ENCODE results near the gene IRS1.
"Not testable (repeated sequence)": the region's sequence is repeated elsewhere in the genome, so short reads cannot be mapped to it uniquely, and the experiment has no call there.

The IRS1 gene

GRCh38 chr2:226845386-226846116 lies 45.9 kb upstream of the IRS1 start:
- no peaks in the 10 kb centered on the region for H3K27me3 ChIP-seq (ENCODE audit: control insufficient read depth, insufficient read depth, low read length)
- no peak for TF ChIP-seq CTCF (IDR thresholded peaks at IDR 0.05)
- H3K4me3 ChIP-seq (ENCODE audit: low read depth, low read length), result no peak overlapping the region
- H2AFZ ChIP-seq, result no peak overlapping the region
- H3K4me1 ChIP-seq, result no peaks in the 10 kb centered on the region
- H3K36me3 ChIP-seq (ENCODE audit: control insufficient read depth, insufficient read depth, low read length), result no peaks in the 10 kb centered on the region
- H3K9ac ChIP-seq, result no peak overlapping the region
- no peaks in the 10 kb centered on the region for H3K9me3 ChIP-seq (ENCODE audit: control insufficient read depth, low read length)
- peaks cover 16% of the 10 kb centered on the region for H3K79me2 ChIP-seq
- H3K27ac ChIP-seq, result no peak overlapping the region
- no peak overlapping the region for H3K4me2 ChIP-seq (ENCODE audit: low read length)

GRCh38 chr2:226843001-226843400 lies 43.4 kb upstream of the IRS1 start:
- H3K79me2 ChIP-seq, result peaks cover 16% of the 10 kb centered on the region
- H2AFZ ChIP-seq; H3K4me2 ChIP-seq (ENCODE audit: low read length); H3K36me3 ChIP-seq (ENCODE audit: control insufficient read depth, insufficient read depth, low read length); H3K27me3 ChIP-seq (ENCODE audit: control insufficient read depth, insufficient read depth, low read length); H3K27ac ChIP-seq; H3K4me1 ChIP-seq; H3K4me3 ChIP-seq (ENCODE audit: low read depth, low read length); H3K9me3 ChIP-seq (ENCODE audit: control insufficient read depth, low read length); H3K9ac ChIP-seq: not testable (repeated sequence)

GRCh38 chr2:226839951-226840350 lies 40.3 kb upstream of the IRS1 start:
- no peak for TF ChIP-seq CTCF (IDR thresholded peaks at IDR 0.05)

GRCh38 chr2:226839161-226839560 lies 39.5 kb upstream of the IRS1 start:
- no peak overlapping the region for H3K27ac ChIP-seq

More at GRCh38 chr2:226839951-226840350, 40.3 kb upstream of the IRS1 start:
- Histone ChIP-seq H3K4me2 (ENCODE audit: low read length) (no peak overlapping the region), H3K9ac (no peak overlapping the region), H3K79me2 (peaks cover 16% of the 10 kb centered on the region), H3K4me3 (ENCODE audit: low read depth, low read length) (no peak overlapping the region), H2AFZ (no peak overlapping the region), H3K9me3 (ENCODE audit: control insufficient read depth, low read length) (no peaks in the 10 kb centered on the region), H3K27ac (no peak overlapping the region), H3K27me3 (ENCODE audit: control insufficient read depth, insufficient read depth, low read length) (no peaks in the 10 kb centered on the region), H3K36me3 (ENCODE audit: control insufficient read depth, insufficient read depth, low read length) (no peaks in the 10 kb centered on the region), H3K4me1 (peaks cover 8% of the 10 kb centered on the region)

GRCh38 chr2:226838722-226839121 lies 39.1 kb upstream of the IRS1 start:
- H3K27me3 ChIP-seq (ENCODE audit: control insufficient read depth, insufficient read depth, low read length), result no peaks in the 10 kb centered on the region

More at GRCh38 chr2:226839161-226839560, 39.5 kb upstream of the IRS1 start:
- H3K9ac ChIP-seq, result no peak overlapping the region
- TF ChIP-seq CTCF (IDR thresholded peaks at IDR 0.05), result no peak
- H3K4me3 ChIP-seq (ENCODE audit: low read depth, low read length), result no peak overlapping the region
- no peaks in the 10 kb centered on the region for H3K27me3 ChIP-seq (ENCODE audit: control insufficient read depth, insufficient read depth, low read length)
- H3K9me3 ChIP-seq (ENCODE audit: control insufficient read depth, low read length), result no peaks in the 10 kb centered on the region
- H3K36me3 ChIP-seq (ENCODE audit: control insufficient read depth, insufficient read depth, low read length), result no peaks in the 10 kb centered on the region
- peaks cover 8% of the 10 kb centered on the region for H3K4me1 ChIP-seq
- no peak overlapping the region for H2AFZ ChIP-seq
- H3K79me2 ChIP-seq, result peaks cover 12% of the 10 kb centered on the region
- H3K4me2 ChIP-seq (ENCODE audit: low read length), result no peak overlapping the region

More at GRCh38 chr2:226838722-226839121, 39.1 kb upstream of the IRS1 start:
- Histone ChIP-seq H3K4me1 (peaks cover 8% of the 10 kb centered on the region), H3K4me3 (ENCODE audit: low read depth, low read length) (no peak overlapping the region), H3K9me3 (ENCODE audit: control insufficient read depth, low read length) (no peaks in the 10 kb centered on the region), H3K27ac (no peak overlapping the region), H3K36me3 (ENCODE audit: control insufficient read depth, insufficient read depth, low read length) (no peaks in the 10 kb centered on the region), H2AFZ (no peak overlapping the region), H3K79me2 (peaks cover 9% of the 10 kb centered on the region), H3K9ac (no peak overlapping the region), H3K4me2 (ENCODE audit: low read length) (no peak overlapping the region)
- no peak for TF ChIP-seq CTCF (IDR thresholded peaks at IDR 0.05)

Data from parathyroid adenoma (tissue), 2 donors.